DND-41 (cell line): ENCODE results near the gene PEAK1.

ENCODE experiments used
- EZH2 ChIP-seq: IDR thresholded peaks from 3 replicates; pipeline ENCODE4 v1.6.1; 2012; ENCODE audit warnings: borderline replicate concordance, low read depth, mild to moderate bottlenecking, moderate library complexity, low read length, inconsistent platforms; ENCODE audit not compliant: severe bottlenecking
- TF ChIP-seq, protein P1 (sequence below): IDR thresholded peaks from 2 replicates; pipeline ENCODE4 v1.5.1; 2012; ENCODE audit warnings: borderline replicate concordance, low read length, moderate library complexity, mild to moderate bottlenecking; ENCODE audit not compliant: poor library complexity, severe bottlenecking; ENCODE audit errors: extremely low read depth

DNA sequence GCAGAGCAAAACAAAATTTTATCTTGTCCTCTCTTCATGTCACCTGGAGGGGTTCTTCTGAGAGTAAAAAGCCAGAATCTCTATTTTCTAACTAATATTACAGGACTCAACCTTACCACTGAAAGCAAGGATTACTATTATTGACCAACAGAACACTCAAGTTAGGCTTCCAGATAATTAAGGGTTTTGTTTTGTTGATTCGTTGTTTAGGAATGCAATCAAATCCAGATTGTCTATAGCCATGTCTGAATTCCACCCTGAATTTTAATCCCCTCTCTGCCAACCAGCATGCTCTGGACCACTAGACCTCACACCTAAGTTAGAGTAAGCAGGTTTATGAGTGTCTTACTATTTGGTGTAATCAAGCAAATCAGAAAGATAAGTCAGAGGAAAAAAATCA, 90.7 kb downstream of the PEAK1 start:
- TF ChIP-seq, protein P1, sequence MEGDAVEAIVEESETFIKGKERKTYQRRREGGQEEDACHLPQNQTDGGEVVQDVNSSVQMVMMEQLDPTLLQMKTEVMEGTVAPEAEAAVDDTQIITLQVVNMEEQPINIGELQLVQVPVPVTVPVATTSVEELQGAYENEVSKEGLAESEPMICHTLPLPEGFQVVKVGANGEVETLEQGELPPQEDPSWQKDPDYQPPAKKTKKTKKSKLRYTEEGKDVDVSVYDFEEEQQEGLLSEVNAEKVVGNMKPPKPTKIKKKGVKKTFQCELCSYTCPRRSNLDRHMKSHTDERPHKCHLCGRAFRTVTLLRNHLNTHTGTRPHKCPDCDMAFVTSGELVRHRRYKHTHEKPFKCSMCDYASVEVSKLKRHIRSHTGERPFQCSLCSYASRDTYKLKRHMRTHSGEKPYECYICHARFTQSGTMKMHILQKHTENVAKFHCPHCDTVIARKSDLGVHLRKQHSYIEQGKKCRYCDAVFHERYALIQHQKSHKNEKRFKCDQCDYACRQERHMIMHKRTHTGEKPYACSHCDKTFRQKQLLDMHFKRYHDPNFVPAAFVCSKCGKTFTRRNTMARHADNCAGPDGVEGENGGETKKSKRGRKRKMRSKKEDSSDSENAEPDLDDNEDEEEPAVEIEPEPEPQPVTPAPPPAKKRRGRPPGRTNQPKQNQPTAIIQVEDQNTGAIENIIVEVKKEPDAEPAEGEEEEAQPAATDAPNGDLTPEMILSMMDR: no peak
- TF ChIP-seq EZH2: no peak
